ENCODE results near the gene ZDHHC14. TPM values are rescaled to one million over a fixed set of nuclear protein-coding genes. Genes with fewer than 3 reads are reported as not detected.

The ZDHHC14 gene
- total RNA-seq, 1 experiment from 2014 or later = 1.7 TPM

- Histone ChIP-seq H4K91ac (ENCODE audit: insufficient read length, low read depth, low read length) (no peak overlapping the region), H2BK12ac (ENCODE audit: insufficient read length, low read depth, low read length) (no peak overlapping the region), H3K23me2 (ENCODE audit: insufficient read length, low read depth, low read length, poor library complexity, severe bottlenecking) (no peaks in the 10 kb centered on the region), H2BK20ac (ENCODE audit: low read depth, low read length, poor library complexity, severe bottlenecking) (no peak overlapping the region), H3K4me1 (ENCODE audit: insufficient read depth, low read length) (peaks cover 6% of the 10 kb centered on the region; the same call in 1 of the 2 replicates), H2AFZ (ENCODE audit: low read length) (no peak overlapping the region), H3K18ac (ENCODE audit: insufficient read length, low read depth, low read length) (no peak overlapping the region), H3K23ac (ENCODE audit: insufficient read length, low read depth, low read length) (no peak overlapping the region), H3K27ac (ENCODE audit: insufficient read length, low read depth, low read length) (no peak overlapping the region), H3T11ph (ENCODE audit: low read length) (no peak overlapping the region), H3K56ac (ENCODE audit: insufficient read length, low read depth, low read length) (no peak overlapping the region), H3K14ac (ENCODE audit: insufficient read depth, low read length) (no peak overlapping the region), H3K4me2 (ENCODE audit: insufficient read depth, insufficient read length, low read length) (no peak overlapping the region), H2BK120ac (ENCODE audit: low read depth, low read length, poor library complexity, severe bottlenecking) (no peak overlapping the region), H3K4ac (ENCODE audit: low read depth, low read length) (no peak overlapping the region), H3K27me3 (ENCODE audit: insufficient read depth, low read length) (no peaks in the 10 kb centered on the region), H3K79me2 (ENCODE audit: insufficient read depth, low read length) (no peaks in the 10 kb centered on the region), H4K8ac (replicated peaks; ENCODE audit: insufficient read length, low read depth, low read length) (no peak overlapping the region), H3K79me1 (ENCODE audit: insufficient read depth, low read depth, low read length, poor library complexity, severe bottlenecking) (no peaks in the 10 kb centered on the region), H3K9me3 (ENCODE audit: control insufficient read depth, low read depth, low read length) (no peaks in the 10 kb centered on the region), H2BK15ac (ENCODE audit: low read depth, low read length) (no peak overlapping the region), H2AK5ac (ENCODE audit: insufficient read length, low read length) (no peak overlapping the region), H2BK5ac (ENCODE audit: insufficient read length, low read length) (no peak overlapping the region), H4K20me1 (ENCODE audit: control insufficient read depth, insufficient read depth, insufficient read length) (no peaks in the 10 kb centered on the region), H4K5ac (ENCODE audit: insufficient read length, low read depth, low read length) (no peak overlapping the region), H3K9ac (ENCODE audit: extremely low read depth, insufficient read length, low read length) (no peak overlapping the region)
- Mint-ChIP-seq H3K9me3 (peaks cover 0 to 3% of the 10 kb centered on the region in 2 experiments; a peak in 1 of 5 replicates), H3K27me3 (ENCODE audit: low read depth) (peaks cover 2% of the 10 kb centered on the region), H3K4me3 (no peak overlapping the region), H3K27ac (0 out of 7 replicates have a peak overlapping the region, but pooled peaks of 1 of the 3 experiments have one; percentile 19), H3K36me3 (ENCODE audit: insufficient read depth in 1 of 3, low read depth in 3 of 3) (peaks cover 0 to 4% (median 4%) of the 10 kb centered on the region in 3 experiments; a peak in 3 of 7 replicates), H3K4me1 (peaks cover 14 to 19% of the 10 kb centered on the region in 2 experiments)
- no peak for DNase-seq
- WGBS (ENCODE audit: extremely low coverage, insufficient read length, low lambda C conversion rate) = no CpG with 5 or more reads among the region's 5 CpGs
- TF ChIP-seq CTCF (conservative IDR thresholded peaks at IDR 0.05) = no peak
Measured at GRCh38 chr6:157410045-157410444, 29.1 kb downstream of the ZDHHC14 start.

Data from H9 (cell line).